KG1 (cell line): ENCODE measurements around the gene ZNF567.

ENCODE experiments used
- DNase-seq: peaks from one replicate; lab custom pipeline; 2025; lab: John Stamatoyannopoulos, UW

Gene ZNF567

DNA sequence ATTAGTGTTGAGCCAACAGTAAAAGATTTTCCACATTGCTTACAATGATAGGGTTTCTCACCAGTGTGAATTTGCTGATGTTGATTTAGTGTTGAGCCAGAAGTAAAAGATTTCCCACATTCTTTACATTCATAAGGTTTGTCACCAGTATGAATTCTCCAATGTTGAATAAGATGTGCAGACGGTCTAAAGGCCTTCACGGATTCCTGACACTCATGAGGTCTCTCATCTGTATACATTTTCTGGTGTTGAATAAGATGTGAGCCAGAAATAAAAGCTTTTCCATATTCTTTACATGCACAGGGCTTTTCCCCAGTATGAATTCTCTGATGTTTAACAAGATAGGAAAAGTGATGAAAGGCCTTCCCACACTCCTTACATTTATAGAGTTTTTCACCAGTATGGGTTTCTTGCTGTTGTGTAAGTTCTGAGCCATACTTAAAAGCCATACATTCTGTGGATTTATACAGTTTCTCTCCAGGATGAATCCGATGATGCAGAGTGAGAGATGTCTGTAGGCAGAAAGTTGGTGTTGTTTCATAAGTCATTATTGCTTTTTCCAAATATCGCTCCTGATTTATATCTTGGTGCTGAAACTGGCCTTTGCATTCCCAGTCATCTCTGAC lies 62.8 kb downstream of the ZNF567 start:
- no peak for DNase-seq
